Measurements from ENCODE around the gene PPP2R5B. TPM values are rescaled to one million over a fixed set of nuclear protein-coding genes. Genes with fewer than 3 reads are reported as not detected.

PPP2R5B gene
- total RNA-seq, 1 donor: 14.2 TPM

DNA sequence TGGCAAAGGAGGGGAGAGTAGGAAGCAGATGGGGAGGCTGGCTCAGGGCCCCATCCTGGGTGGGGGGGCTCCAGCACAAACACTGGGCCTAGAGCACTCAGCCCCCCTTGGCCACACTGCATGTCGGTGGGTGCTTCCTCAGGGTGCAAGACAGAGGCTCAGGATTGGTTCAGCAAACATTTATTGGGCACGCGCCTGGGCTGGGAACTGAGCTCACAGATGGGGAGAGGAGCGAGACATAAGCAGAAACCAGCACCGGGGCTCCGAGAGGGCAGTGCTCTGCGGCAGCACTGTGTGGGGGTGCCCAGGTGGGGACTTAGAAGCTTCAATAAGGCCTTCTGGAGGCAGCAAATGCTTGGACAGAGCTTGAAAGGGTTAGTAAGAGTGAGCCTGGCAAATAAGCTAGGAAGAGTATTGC, 34.0 kb upstream of the PPP2R5B start:
- no peak for DNase-seq (ENCODE audit: low read depth)
- no peak overlapping the region for H3K4me3 ChIP-seq (ENCODE audit: low read depth, low read length)

DNA sequence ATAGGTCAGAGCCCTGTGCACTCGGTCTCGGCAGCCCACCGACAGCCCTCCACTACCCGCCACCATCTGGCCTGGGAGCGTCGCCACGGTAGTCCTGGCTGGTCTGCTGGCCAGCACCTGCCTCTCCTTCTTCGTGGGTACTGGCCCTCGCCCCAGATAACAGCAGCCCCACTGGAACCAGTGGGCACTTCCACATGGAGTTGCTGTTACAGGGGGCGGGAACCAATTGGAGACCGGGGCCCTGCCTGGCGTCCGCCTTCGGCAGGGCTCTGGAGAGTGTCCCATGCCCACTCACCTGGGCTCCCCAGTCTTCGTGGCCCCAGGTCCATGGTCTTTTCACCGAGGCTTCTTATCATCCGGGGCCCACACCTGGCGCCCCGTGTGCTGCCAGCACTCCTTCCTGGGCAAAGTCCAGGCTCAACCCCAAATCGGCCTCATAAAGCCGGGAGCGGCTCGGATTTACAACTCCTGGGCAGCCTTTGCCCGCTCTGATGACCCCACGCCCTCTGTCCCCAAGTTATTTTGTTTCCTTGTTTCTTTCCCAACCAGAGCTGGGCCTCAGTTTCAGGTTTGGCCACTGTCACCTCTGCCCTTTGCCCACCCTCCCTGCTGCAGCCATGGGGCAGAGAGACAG, 33.2 kb upstream of the PPP2R5B start:
- no peak for DNase-seq (ENCODE audit: low read depth)
- TF ChIP-seq, protein P1, sequence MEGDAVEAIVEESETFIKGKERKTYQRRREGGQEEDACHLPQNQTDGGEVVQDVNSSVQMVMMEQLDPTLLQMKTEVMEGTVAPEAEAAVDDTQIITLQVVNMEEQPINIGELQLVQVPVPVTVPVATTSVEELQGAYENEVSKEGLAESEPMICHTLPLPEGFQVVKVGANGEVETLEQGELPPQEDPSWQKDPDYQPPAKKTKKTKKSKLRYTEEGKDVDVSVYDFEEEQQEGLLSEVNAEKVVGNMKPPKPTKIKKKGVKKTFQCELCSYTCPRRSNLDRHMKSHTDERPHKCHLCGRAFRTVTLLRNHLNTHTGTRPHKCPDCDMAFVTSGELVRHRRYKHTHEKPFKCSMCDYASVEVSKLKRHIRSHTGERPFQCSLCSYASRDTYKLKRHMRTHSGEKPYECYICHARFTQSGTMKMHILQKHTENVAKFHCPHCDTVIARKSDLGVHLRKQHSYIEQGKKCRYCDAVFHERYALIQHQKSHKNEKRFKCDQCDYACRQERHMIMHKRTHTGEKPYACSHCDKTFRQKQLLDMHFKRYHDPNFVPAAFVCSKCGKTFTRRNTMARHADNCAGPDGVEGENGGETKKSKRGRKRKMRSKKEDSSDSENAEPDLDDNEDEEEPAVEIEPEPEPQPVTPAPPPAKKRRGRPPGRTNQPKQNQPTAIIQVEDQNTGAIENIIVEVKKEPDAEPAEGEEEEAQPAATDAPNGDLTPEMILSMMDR (IDR thresholded peaks at IDR 0.05; ENCODE audit: insufficient read depth, low read depth, low read length): no peak
- H3K4me3 ChIP-seq (ENCODE audit: low read depth, low read length): no peak overlapping the region

More for the DNA sequence above, 34.0 kb upstream of the PPP2R5B start:
- TF ChIP-seq, protein P1 (IDR thresholded peaks at IDR 0.05; ENCODE audit: insufficient read depth, low read depth, low read length): no peak

GRCh38 chr11:64891880-64892279, 32.6 kb upstream of the PPP2R5B start:
- TF ChIP-seq, protein P1 (IDR thresholded peaks at IDR 0.05; ENCODE audit: insufficient read depth, low read depth, low read length): no peak
- H3K4me3 ChIP-seq (ENCODE audit: low read depth, low read length): no peak overlapping the region
- no peak for DNase-seq (ENCODE audit: low read depth)

GRCh38 chr11:64892411-64892831, 32.1 kb upstream of the PPP2R5B start:
- H3K4me3 ChIP-seq (ENCODE audit: low read depth, low read length): no peak overlapping the region
- DNase-seq (ENCODE audit: low read depth): no peak
- TF ChIP-seq, protein P1 (IDR thresholded peaks at IDR 0.05; ENCODE audit: insufficient read depth, low read depth, low read length): no peak

DNA sequence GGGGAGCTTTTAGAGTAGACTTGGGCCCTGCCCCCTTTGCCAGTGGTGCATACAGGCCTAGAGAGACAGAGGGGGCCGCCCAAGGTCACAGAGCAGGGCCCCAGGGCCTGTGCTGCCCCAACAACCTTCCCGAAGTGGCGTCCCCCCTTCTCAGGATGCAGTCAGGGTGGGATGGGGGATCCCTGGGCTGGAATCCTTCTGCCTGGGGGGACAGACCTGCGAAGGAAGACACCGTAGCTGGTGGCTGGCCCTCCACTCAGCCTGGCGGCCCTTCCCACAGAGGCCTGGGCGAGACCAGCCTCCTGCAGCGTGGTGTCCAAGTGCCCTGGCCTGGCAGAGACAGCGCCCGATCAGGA, 31.7 kb upstream of the PPP2R5B start:
- no peak for DNase-seq (ENCODE audit: low read depth)
- H3K4me3 ChIP-seq (ENCODE audit: low read depth, low read length): no peak overlapping the region
- TF ChIP-seq, protein P1 (IDR thresholded peaks at IDR 0.05; ENCODE audit: insufficient read depth, low read depth, low read length): no peak

DNA sequence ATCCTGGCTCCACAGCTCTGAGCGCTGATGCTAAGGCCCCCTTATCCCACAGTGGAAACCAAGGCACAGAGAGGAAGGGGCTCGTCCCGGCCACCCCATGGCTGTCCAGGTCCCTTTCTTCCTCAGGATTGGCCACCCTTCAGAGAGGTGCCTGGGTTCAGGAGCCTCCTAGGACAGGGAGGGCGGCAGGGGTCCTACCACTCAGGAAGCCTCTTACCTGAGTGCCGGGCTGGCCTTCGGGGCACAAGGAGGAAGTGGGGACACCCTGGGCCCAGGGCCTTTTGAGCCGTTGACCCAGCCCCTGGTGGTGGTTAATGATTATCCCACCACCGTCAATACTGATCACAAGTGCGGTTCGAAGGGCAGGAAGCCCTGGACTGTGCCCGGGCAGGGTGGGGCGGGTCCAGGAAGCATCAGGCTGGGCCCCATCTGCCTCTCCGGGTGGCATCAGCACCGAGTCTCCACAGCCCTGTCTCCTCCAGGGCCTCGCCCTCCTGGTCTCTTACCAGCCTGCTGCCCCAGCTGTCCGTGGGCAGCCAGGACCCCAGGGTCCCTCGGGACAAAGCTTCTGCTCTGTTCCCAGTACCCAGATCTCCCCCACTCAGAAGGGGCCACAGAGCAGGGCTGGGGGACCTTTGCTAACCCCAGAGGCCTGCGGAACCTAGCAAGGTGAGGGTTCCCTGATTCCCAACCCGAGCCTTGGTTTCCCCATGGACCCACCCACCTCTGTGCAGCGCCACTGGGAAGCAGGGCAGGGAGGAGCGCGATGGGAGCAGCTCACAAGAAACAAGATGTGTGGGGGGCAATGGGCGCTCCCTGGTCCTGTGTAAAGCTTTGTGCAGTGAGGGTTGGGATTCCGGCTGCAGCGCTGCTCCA, 31.1 kb upstream of the PPP2R5B start:
- no peak overlapping the region for H3K4me3 ChIP-seq (ENCODE audit: low read depth, low read length)
- TF ChIP-seq, protein P1 (IDR thresholded peaks at IDR 0.05; ENCODE audit: insufficient read depth, low read depth, low read length): no peak
- DNase-seq (ENCODE audit: low read depth): no peak
